SKM-1 (cell line): ENCODE measurements around the gene BOC.

Experiments used
- DNase-seq: peaks from one replicate; lab custom pipeline; 2025; ENCODE audit not compliant: unreplicated experiment; lab: John Stamatoyannopoulos, UW

Gene BOC

DNA sequence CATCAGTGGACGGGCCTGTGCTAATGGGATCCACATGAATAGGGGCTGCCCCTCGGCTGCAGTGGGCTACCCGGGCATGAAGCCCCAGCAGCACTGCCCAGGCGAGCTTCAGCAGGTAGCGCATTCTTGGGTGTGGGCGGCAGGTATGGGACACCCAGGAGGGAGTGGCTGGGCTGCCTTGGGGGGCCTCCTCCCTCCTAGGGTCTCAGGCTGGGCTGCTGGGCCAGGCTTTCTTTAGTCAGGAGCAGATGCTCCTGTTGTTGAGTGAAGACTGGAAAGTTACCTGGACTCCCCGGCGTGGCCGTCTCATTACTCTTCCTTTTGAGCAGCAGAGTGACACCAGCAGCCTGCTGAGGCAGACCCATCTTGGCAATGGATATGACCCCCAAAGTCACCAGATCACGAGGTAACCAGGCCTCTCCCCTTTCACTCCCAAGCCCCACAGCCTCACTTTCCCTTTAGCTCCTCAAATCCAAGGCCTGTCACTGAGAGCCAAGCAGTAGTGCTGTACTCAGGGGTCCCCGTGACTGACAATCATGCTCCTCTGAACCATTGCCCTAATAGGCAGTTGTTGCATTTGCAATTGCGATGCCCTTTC lies 73.2 kb downstream of the BOC start:
- DNase-seq, result no peak

DNA sequence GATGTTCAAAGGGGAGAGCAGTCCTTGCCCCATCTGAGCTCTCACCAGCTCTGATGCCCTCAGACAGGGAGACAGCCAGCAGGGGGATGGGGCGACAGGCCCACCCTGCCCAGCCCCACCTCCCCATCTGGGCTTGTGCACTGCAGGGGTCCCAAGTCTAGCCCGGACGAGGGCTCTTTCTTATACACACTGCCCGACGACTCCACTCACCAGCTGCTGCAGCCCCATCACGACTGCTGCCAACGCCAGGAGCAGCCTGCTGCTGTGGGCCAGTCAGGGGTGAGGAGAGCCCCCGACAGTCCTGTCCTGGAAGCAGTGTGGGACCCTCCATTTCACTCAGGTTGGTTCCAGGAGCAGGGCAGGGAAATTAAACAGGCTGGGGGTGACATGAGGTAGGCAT lies 73.9 kb downstream of the BOC start:
- DNase-seq, result no peak

DNA sequence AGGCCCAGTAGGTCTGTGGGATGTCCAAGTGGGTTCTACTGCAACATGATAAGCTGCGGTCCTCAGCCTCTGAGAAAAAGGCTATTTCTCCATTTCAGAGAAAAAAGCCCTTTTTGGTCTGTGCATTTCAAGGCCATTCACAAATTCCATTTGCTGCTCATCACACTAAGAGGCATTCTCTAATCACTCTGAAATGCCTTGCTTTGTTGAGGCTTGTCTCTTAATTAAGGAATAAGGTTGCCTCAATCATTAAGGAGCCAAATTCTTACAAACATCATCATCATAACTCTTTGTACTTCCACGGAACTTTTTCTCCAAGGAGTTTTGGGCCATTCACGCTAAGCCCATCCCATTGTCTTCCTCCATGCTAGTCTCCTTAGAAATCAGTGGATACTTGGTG lies 74.4 kb downstream of the BOC start:
- DNase-seq, result no peak

DNA sequence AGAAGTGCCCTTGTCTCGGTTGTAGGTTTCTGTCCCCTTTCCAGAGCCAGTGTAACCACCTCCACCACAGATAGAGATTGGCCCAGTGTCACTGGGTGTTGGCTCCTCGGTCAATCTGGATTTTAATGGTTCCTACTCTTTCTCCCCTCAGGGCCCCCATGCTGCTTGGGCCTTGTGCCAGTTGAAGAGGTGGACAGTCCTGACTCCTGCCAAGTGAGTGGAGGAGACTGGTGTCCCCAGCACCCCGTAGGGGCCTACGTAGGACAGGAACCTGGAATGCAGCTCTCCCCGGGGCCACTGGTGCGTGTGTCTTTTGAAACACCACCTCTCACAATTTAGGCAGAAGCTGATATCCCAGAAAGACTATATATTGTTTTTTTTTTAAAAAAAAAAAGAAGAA lies 75.2 kb downstream of the BOC start:
- DNase-seq, result no peak

DNA sequence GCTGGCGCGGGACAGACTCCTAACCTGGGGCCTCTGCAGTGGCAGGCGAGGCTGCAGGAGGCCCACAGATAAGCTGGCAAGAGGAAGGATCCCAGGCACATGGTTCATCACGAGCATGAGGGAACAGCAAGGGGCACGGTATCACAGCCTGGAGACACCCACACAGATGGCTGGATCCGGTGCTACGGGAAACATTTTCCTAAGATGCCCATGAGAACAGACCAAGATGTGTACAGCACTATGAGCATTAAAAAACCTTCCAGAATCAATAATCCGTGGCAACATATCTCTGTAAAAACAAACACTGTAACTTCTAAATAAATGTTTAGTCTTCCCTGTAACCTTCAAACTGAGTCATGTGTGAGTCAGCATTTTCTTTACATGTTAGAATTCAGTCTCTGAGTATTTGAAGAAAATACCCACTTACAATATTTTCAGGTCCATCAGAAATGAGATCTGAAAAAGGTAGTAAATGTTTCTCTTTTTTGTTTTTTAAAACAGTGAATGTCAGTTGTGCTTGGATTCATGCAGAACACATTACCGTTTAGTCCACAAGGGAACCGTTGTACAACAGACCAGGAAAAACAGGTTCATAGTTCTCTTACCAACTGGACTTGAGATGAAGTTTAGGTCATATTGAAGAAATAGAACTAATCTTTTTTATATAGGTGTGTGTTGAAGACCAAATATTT lies 75.9 kb downstream of the BOC start:
- DNase-seq, result no peak

- DNase-seq, result peak; percentile 55
Observed at GRCh38 chr3:113287803-113288648, 76.7 kb downstream of the BOC start.

GRCh38 chr3:113288881-113289280 lies 77.5 kb downstream of the BOC start:
- no peak for DNase-seq

- no peak for DNase-seq
Observed at GRCh38 chr3:113291572-113291971, 80.2 kb downstream of the BOC start.

- DNase-seq, result no peak
Observed at GRCh38 chr3:113292933-113293332, 81.6 kb downstream of the BOC start.

- no peak for DNase-seq
Observed at GRCh38 chr3:113293348-113293747, 82.0 kb downstream of the BOC start.

- no peak for DNase-seq
Observed at GRCh38 chr3:113295463-113295862, 84.1 kb downstream of the BOC start.

DNA sequence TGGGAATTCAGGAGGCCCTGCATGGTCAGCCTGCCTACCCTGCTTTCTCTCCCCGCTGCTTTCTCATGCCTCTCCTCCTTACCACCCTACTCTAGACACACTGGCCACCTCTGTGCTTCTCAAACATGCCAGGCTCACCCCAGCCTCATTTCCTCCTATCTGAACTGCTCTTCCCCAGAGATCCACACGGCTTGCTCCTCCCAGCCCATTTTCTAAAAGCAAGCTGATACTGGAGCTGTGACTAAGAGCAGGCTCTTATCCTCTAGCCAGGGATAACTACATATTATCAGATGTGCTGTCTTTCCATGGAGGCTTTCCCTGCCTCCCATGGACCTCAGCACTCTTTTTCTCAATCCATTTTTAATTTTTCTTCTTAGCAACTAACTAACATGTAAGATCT lies 85.9 kb downstream of the BOC start:
- DNase-seq, result no peak

- no peak for DNase-seq
Observed at GRCh38 chr3:113297841-113298240, 86.5 kb downstream of the BOC start.

DNA sequence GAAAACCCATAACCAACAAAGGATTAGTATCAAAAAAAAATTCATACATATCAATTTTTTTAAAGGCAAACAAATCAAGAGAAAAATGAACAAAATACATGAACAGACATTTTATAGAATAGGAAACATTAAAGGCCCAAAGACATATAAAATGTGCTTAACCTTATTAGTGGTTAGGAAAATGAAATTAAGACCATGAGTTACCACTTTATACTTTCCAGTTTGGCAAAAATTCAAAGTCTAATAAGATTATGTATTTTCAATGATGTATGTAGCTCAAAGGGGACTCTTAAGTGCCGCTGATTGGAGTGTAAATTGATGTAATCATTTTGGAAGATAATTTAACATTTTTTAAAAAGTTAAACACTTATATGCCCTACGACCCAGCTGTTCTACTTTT lies 89.2 kb downstream of the BOC start:
- no peak for DNase-seq

GRCh38 chr3:113304102-113304501 lies 92.7 kb downstream of the BOC start:
- DNase-seq, result no peak

GRCh38 chr3:113304856-113305540 lies 93.6 kb downstream of the BOC start:
- DNase-seq, result no peak

- no peak for DNase-seq
Observed at GRCh38 chr3:113310960-113311359, 99.6 kb downstream of the BOC start.

DNA sequence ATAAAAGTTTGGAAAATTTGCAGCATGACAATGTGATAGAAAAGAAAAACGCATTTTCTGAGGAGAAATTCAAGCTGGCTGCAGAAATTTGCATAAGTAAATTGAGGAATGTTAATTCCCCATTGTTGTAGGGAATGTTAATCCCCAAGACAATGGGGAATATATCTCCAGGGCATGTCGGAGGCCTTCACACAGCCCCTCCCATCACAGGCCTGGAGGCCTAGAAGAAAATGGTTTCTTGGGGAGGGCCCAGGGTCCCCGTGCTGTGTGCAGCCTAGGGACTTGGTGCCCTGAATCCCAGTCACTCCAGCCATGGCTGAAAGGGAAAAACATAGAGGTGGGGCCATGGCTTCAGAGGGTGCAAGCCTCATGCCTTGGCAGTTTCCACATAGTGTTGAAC lies 101.1 kb downstream of the BOC start:
- DNase-seq, result no peak

DNA sequence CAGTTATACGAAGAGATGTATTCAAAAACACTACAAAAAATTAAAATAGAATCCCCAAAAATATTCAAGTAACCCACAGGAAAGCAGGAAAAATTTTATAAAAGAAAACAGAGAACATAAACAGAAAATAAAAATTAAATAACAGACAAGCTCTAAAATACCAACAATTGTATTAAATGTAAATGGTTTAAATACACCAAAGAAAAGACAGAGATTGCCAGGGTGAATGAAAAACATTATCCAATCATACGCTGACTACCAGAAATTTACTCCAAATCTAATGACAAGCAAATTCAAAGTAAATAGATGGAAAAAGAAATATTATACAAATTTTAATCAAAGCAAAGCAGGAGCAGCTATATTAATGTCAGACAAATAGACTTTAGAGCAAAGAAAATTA lies 103.6 kb downstream of the BOC start:
- DNase-seq, result no peak

GRCh38 chr3:113329757-113330156 lies 118.4 kb downstream of the BOC start:
- no peak for DNase-seq

DNA sequence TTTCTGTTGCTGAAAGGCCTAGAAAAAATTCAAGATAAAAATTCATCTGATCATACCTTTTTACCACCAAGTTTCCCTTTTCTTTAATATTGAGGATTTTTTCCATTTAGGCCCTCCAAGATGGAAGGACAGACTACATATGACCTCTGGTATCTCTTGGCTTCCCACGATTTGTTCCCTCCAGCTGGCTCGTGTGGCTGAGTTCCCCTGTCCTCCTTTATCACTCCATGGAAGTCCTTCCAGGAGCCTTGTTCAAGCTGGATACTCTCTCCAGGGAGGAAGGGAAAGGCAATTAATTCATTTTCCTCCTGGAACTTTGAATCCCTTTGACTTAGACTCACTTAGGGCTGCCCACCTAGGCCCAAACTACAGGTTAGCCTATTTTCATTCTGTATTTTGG lies 119.4 kb downstream of the BOC start:
- DNase-seq, result no peak

DNA sequence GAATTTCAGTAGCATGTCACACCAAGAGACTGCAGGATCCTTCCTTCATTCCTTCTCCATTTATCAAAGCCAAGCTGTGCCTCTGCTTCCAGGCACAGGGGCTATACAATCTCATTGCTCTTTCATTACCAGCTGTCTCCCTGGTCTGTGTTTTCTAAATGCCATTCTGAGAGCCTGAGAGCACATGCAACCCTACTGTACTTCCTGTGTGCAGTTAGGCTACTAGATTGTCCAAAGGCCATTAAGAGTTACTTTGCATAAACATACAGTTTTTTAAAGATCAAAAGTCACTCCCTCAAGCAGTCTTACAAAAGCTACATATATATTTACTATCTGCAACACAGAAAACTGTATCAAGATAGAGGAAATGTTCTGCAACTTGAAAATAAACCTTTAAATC lies 119.8 kb downstream of the BOC start:
- no peak for DNase-seq
